ENCODE data around the gene C11orf91.
"Not testable (repeated sequence)": the region's sequence is repeated elsewhere in the genome, so short reads cannot be mapped to it uniquely, and the experiment has no call there.

Gene C11orf91

DNA sequence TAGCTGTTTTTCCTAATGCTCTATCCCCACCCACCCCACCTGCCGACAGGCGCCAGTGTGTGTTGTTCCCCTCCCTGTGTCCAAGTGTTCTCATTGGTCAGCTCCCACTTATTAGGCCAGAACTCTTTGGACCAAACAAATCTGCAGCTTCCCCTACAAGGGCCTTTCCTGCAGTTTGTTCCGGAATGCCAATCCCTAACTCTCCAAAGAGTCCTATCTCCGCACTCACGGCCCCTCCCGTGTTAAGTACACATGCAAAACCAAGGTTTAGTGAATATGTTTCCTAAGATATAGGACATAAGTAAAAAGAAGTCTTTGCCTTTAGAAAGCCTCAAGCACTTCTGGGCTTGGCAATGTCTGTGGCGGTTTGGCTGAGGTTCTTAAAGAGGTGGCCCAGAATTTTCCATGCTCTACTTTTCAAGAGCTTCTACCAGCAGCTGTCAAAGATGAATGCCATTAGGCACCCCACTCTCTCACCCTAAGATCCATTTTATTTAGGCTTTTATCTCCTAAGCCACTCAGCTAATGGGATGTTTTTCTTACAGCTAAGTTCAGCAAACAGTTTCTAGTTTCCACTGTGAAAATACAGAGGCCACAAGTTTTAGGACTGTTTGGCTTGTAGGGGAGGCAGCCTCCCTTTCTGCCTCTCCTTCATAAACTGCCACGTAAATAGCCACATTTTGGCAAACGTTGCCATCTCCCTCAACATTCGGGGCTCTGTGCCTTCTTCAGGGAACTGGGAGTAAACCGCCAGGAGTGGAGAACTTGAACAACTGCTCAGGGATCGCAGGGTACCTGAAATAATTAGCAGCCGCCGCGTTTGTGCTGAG is 34.0 kb upstream of the C11orf91 start:
- H3K4me3 ChIP-seq (ENCODE audit: low read length): peak overlapping the region; percentile 78
- H3K4me1 ChIP-seq (ENCODE audit: low read length): peaks cover 43% of the 10 kb centered on the region
- 0 out of 2 replicates have a peak overlapping the region, but pooled peaks have one; percentile 8 for H2AFZ ChIP-seq (ENCODE audit: low read depth, low read length)
- H3K9me3 ChIP-seq (ENCODE audit: insufficient read depth, low read length): no peaks in the 10 kb centered on the region
- peak overlapping the region; percentile 86 for H3K9ac ChIP-seq (ENCODE audit: low read length)
- H3K36me3 ChIP-seq (replicated peaks; ENCODE audit: low read depth, low read length): peaks cover 21% of the 10 kb centered on the region
- H3K79me2 ChIP-seq (ENCODE audit: low read length): peaks cover 56% of the 10 kb centered on the region
- H4K20me1 ChIP-seq (ENCODE audit: insufficient read depth, low read length): peaks cover 8% of the 10 kb centered on the region; the same call in 1 of the 2 replicates
- H3K27me3 ChIP-seq (ENCODE audit: low read depth, low read length): no peaks in the 10 kb centered on the region
- peak overlapping the region; percentile 41 for H3K27ac ChIP-seq (ENCODE audit: low read length)
- H3K4me2 ChIP-seq (ENCODE audit: low read length): peak overlapping the region; percentile 92
- TF ChIP-seq EZH2phosphoT487 (IDR thresholded peaks at IDR 0.05; ENCODE audit: low read depth): no peak
- TF ChIP-seq, protein P1, sequence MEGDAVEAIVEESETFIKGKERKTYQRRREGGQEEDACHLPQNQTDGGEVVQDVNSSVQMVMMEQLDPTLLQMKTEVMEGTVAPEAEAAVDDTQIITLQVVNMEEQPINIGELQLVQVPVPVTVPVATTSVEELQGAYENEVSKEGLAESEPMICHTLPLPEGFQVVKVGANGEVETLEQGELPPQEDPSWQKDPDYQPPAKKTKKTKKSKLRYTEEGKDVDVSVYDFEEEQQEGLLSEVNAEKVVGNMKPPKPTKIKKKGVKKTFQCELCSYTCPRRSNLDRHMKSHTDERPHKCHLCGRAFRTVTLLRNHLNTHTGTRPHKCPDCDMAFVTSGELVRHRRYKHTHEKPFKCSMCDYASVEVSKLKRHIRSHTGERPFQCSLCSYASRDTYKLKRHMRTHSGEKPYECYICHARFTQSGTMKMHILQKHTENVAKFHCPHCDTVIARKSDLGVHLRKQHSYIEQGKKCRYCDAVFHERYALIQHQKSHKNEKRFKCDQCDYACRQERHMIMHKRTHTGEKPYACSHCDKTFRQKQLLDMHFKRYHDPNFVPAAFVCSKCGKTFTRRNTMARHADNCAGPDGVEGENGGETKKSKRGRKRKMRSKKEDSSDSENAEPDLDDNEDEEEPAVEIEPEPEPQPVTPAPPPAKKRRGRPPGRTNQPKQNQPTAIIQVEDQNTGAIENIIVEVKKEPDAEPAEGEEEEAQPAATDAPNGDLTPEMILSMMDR (IDR thresholded peaks at IDR 0.05; ENCODE audit: low read depth, low read length): no peak

DNA sequence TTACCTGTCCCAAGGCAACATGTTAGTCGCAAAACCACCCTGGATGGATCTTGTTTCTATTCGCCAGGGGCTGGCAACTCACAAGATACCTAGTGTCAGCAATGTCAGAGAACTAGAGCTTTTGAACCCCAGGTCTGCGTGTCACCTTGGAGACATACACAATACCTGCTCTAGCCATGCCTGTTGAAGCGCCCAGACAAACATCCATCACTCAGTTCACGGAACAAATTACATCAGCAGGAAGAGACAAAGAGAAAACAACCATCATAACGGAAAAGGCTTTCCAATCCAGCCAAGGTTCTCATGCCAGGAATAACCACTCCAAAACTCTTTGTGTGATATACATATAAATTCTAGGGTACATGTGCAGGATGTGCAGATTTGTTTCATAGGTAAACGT is 33.4 kb upstream of the C11orf91 start:
- Histone ChIP-seq H3K36me3 (replicated peaks; ENCODE audit: low read depth, low read length) (peaks cover 21% of the 10 kb centered on the region), H3K9me3 (ENCODE audit: insufficient read depth, low read length) (no peaks in the 10 kb centered on the region), H3K27ac (ENCODE audit: low read length) (no peak overlapping the region), H4K20me1 (ENCODE audit: insufficient read depth, low read length) (peaks cover 8% of the 10 kb centered on the region; the same call in 1 of the 2 replicates), H3K4me3 (ENCODE audit: low read length) (0 out of 2 replicates have a peak overlapping the region, but pooled peaks have one; percentile 78), H3K9ac (ENCODE audit: low read length) (no peak overlapping the region), H3K79me2 (ENCODE audit: low read length) (peaks cover 63% of the 10 kb centered on the region), H2AFZ (ENCODE audit: low read depth, low read length) (no peak overlapping the region), H3K4me2 (ENCODE audit: low read length) (peak overlapping the region; percentile 92; the same call in 1 of the 2 replicates), H3K4me1 (ENCODE audit: low read length) (peaks cover 43% of the 10 kb centered on the region), H3K27me3 (ENCODE audit: low read depth, low read length) (no peaks in the 10 kb centered on the region)
- TF ChIP-seq EZH2phosphoT487 (IDR thresholded peaks at IDR 0.05; ENCODE audit: low read depth): no peak
- TF ChIP-seq, protein P1 (IDR thresholded peaks at IDR 0.05; ENCODE audit: low read depth, low read length): no peak

DNA sequence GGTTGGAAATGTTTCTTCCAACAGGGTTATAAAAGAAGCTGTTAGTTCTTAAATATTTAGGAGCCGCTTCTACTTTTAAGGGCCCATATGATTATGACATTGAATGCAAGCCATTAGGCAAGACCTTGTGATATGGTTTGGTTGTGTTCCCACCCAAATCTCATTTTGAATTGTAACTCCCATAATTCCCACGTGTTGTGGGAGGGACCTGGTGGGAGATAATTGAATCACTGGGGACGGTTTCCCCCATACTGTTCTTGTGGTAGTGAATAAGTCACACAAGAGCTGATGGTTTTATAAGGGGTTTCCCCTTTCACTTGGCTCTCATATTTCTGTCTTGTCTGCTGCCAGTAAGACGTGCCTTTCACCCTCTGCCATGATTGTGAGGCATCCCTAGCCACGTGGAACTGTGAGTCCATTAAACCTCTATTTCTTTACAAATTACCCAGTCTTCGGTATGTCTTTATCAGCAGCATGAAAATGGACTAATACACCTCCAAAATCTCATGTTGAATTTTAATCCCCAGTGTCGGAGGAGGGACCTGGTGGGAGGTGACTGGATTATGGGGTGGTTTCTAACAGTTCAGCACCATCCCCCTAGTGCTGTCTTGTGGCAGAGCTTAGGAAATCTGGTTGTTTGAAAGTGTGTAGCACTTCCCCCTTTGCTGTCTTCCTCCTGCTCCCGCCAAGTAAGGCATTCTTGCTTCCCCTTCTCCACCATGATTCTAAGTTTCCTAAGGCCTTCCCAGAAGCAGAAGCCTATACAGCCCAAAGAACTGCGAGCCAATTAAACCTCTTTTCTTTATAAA is 31.3 kb upstream of the C11orf91 start:
- Histone ChIP-seq H3K4me2 (ENCODE audit: low read length) (peak overlapping the region; percentile 74), H3K4me1 (ENCODE audit: low read length) (peaks cover 42% of the 10 kb centered on the region), H2AFZ (ENCODE audit: low read depth, low read length) (no peak overlapping the region), H3K9me3 (ENCODE audit: insufficient read depth, low read length) (no peaks in the 10 kb centered on the region), H3K36me3 (replicated peaks; ENCODE audit: low read depth, low read length) (peaks cover 21% of the 10 kb centered on the region), H3K27ac (ENCODE audit: low read length) (peak overlapping the region; percentile 71), H3K4me3 (ENCODE audit: low read length) (peak overlapping the region; percentile 48), H3K79me2 (ENCODE audit: low read length) (peaks cover 71% of the 10 kb centered on the region), H4K20me1 (ENCODE audit: insufficient read depth, low read length) (peaks cover 8% of the 10 kb centered on the region; the same call in 1 of the 2 replicates), H3K27me3 (ENCODE audit: low read depth, low read length) (no peaks in the 10 kb centered on the region), H3K9ac (ENCODE audit: low read length) (peak overlapping the region; percentile 30; the same call in 1 of the 2 replicates)
- no peak for TF ChIP-seq EZH2phosphoT487 (IDR thresholded peaks at IDR 0.05; ENCODE audit: low read depth)

DNA sequence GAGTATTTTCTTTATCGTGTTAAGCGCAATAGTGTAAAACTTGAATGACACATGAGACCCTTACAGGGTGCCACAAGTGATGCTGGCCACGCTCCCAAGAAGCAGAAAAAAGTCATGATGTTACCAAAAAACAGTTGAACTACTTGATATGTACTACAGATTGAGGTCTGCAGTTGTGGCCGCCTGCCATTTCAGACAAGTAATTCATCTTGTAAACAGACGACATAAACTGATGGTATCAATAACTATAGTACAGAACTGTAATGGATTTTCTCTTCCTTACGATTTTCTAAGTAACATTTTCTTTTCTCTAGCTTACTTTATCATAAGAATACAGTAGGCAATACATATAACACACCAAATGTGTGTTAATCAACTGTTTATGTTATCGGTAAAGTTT is 30.1 kb upstream of the C11orf91 start:
- H3K4me3 ChIP-seq (ENCODE audit: low read length): no peak overlapping the region
- H4K20me1 ChIP-seq (ENCODE audit: insufficient read depth, low read length): peaks cover 8% of the 10 kb centered on the region; the same call in 1 of the 2 replicates
- H3K4me2 ChIP-seq (ENCODE audit: low read length): no peak overlapping the region
- no peak overlapping the region for H2AFZ ChIP-seq (ENCODE audit: low read depth, low read length)
- H3K9ac ChIP-seq (ENCODE audit: low read length): no peak overlapping the region
- no peak overlapping the region for H3K27ac ChIP-seq (ENCODE audit: low read length)
- H3K27me3 ChIP-seq (ENCODE audit: low read depth, low read length): no peaks in the 10 kb centered on the region
- TF ChIP-seq EZH2phosphoT487 (IDR thresholded peaks at IDR 0.05; ENCODE audit: low read depth): no peak
- TF ChIP-seq, protein P1 (IDR thresholded peaks at IDR 0.05; ENCODE audit: low read depth, low read length): no peak
- peaks cover 73% of the 10 kb centered on the region for H3K79me2 ChIP-seq (ENCODE audit: low read length)
- no peaks in the 10 kb centered on the region for H3K9me3 ChIP-seq (ENCODE audit: insufficient read depth, low read length)
- peaks cover 36% of the 10 kb centered on the region for H3K4me1 ChIP-seq (ENCODE audit: low read length)
- peaks cover 21% of the 10 kb centered on the region for H3K36me3 ChIP-seq (replicated peaks; ENCODE audit: low read depth, low read length)

DNA sequence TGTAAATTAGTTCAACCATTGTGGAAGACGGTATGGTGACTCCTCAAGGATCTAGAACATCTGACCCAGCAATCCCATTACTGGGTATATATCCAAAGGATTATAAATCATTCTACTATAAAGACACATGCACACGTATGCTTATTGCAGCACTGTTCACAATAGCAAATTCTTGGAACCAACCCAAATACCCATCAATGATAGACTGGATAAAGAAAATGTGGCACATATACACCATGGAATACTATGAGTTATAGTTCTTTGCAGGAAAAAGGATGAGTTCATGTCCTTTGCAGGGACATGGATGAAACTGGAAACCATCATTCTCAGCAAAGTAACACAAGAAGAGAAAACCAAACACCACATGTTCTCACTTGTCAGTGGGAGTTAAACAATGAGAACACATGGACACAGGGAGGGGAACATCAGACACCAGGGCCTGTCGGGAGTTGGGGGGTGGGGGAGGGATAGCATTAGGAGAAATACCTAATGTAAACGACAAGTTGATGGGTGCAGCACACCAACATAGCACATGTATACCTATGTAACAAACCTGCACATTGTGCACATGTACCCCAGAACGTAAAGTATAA is 28.5 kb upstream of the C11orf91 start:
- H4K20me1 ChIP-seq (ENCODE audit: insufficient read depth, low read length): peaks cover 22% of the 10 kb centered on the region
- H3K4me2 ChIP-seq (ENCODE audit: low read length); H3K27ac ChIP-seq (ENCODE audit: low read length); H3K9me3 ChIP-seq (ENCODE audit: insufficient read depth, low read length); H2AFZ ChIP-seq (ENCODE audit: low read depth, low read length); H3K4me3 ChIP-seq (ENCODE audit: low read length); H3K9ac ChIP-seq (ENCODE audit: low read length); H3K27me3 ChIP-seq (ENCODE audit: low read depth, low read length): not testable (repeated sequence)
- H3K36me3 ChIP-seq (replicated peaks; ENCODE audit: low read depth, low read length): peaks cover 18% of the 10 kb centered on the region
- H3K79me2 ChIP-seq (ENCODE audit: low read length): peaks cover 75% of the 10 kb centered on the region
- peaks cover 31% of the 10 kb centered on the region for H3K4me1 ChIP-seq (ENCODE audit: low read length)

DNA sequence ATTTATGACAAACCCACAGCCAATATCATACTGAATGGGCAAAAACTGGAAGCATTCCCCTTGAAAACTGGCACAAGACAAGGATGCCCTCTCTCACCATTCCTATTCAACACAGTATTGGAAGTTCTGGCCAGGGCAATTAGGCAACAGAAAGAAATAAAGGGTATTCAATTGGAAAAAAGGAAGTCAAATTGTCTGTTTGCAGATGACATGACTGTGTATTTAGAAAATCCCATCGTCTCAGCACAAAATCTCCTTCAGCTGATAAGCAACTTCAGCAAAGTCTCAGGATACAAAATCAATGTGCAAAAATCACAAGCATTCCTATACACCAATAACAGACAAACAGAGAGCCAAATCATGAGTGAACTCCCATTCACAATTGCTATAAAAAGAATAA is 26.9 kb upstream of the C11orf91 start:
- Histone ChIP-seq H3K79me2 (ENCODE audit: low read length) (peaks cover 77% of the 10 kb centered on the region), H4K20me1 (ENCODE audit: insufficient read depth, low read length) (peaks cover 38% of the 10 kb centered on the region)
- H3K27ac ChIP-seq (ENCODE audit: low read length): not testable (repeated sequence)

More for the DNA sequence above, 26.9 kb upstream of the C11orf91 start:
- not testable (repeated sequence) for H2AFZ ChIP-seq (ENCODE audit: low read depth, low read length); H3K4me3 ChIP-seq (ENCODE audit: low read length); H3K9ac ChIP-seq (ENCODE audit: low read length); H3K4me2 ChIP-seq (ENCODE audit: low read length); H3K27me3 ChIP-seq (ENCODE audit: low read depth, low read length); H3K9me3 ChIP-seq (ENCODE audit: insufficient read depth, low read length)
- H3K36me3 ChIP-seq (replicated peaks; ENCODE audit: low read depth, low read length): peaks cover 15% of the 10 kb centered on the region
- peaks cover 28% of the 10 kb centered on the region for H3K4me1 ChIP-seq (ENCODE audit: low read length)
